Astrocyte of the cerebellum (primary cell): ENCODE measurements around the gene TPMT.

Source experiments
- DNase-seq: peaks from one replicate; pipeline ENCODE4 v3.0.0-alpha.2; 2011; ENCODE audit warnings: low read depth
- H3K4me3 ChIP-seq: 2 replicates; pipeline ENCODE4 v1.5.1; 2011; ENCODE audit warnings: mild to moderate bottlenecking, low read depth, low read length, moderate library complexity
- in situ Hi-C: cut with HindIII; loops from 2 replicates; pipeline ENCODE4 v1.10.0; 2017; ENCODE audit warnings: low sequenced_read_pairs
- TF ChIP-seq, protein P1 (sequence below): IDR thresholded peaks from 2 replicates; pipeline ENCODE4 v1.5.1; 2012; ENCODE audit warnings: low read length, low read depth, moderate library complexity, mild to moderate bottlenecking; ENCODE audit errors: missing control alignments

The TPMT gene

DNA sequence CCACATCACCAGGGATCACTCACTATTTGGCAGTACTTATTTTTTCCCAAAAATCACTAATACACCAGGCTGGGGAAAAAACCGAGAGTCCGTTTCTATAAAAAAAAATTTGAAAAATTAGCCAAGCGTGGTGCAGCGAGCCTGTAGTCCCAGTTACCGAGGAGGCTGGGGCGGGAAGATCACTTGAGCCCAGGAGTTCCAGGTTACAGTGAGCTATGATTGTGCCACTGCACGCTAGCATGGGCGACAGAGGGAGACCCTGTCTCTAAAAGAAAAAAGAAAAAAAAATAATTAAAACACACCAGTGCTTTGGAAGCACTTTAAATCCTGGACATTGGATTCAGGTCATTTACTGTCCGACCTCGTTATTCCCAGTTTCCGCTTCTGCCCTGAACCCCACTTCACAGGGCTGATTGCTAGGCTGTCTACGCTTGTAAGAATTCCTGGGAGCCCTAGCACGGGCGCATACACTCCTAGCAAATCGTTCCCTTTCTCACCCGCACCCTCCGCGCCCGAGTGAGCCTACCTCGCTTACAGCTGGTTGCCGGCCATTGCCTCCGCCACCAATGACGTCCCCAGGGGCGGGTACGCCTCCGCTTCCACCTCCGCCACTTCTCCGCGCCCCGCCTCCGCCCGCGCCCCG lies at the start of gene TPMT:
Gene TPMT (minus strand): TSS at position 571 of the 643 bp plus-strand sequence. CDS start 5,950 bp downstream, outside the sequence.
- peak within 1 kb of the TSS; percentile 96 for H3K4me3 ChIP-seq
- TF ChIP-seq, protein P1, sequence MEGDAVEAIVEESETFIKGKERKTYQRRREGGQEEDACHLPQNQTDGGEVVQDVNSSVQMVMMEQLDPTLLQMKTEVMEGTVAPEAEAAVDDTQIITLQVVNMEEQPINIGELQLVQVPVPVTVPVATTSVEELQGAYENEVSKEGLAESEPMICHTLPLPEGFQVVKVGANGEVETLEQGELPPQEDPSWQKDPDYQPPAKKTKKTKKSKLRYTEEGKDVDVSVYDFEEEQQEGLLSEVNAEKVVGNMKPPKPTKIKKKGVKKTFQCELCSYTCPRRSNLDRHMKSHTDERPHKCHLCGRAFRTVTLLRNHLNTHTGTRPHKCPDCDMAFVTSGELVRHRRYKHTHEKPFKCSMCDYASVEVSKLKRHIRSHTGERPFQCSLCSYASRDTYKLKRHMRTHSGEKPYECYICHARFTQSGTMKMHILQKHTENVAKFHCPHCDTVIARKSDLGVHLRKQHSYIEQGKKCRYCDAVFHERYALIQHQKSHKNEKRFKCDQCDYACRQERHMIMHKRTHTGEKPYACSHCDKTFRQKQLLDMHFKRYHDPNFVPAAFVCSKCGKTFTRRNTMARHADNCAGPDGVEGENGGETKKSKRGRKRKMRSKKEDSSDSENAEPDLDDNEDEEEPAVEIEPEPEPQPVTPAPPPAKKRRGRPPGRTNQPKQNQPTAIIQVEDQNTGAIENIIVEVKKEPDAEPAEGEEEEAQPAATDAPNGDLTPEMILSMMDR, result no peak
- DNase-seq, result no peak

DNA sequence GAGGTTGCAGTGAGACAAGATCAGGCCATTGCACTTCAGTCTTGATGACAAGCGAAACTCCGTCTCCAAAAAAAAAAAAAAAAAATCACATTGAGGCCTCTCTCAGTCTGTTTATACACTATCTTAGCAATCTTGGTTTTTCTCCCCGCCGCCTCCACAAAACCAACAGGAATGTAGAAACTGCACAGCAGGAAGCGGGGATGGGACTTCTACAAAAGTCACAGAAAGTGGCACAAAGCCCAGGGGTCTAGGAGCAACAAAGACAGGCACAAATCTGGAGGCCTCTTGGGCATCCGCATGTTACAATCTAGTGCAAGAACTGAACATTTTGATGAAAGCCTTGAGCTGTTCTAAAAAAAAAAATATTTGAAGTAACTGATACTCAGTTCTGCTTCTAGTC lies 48.9 kb upstream of the TPMT start:
- DNase-seq, result no peak
- no peak overlapping the region for H3K4me3 ChIP-seq
- TF ChIP-seq, protein P1, result no peak
- in situ Hi-C loops, result no loop called here

More for the DNA sequence above, at the start of gene TPMT:
- in situ Hi-C loops, result no loop called here

DNA sequence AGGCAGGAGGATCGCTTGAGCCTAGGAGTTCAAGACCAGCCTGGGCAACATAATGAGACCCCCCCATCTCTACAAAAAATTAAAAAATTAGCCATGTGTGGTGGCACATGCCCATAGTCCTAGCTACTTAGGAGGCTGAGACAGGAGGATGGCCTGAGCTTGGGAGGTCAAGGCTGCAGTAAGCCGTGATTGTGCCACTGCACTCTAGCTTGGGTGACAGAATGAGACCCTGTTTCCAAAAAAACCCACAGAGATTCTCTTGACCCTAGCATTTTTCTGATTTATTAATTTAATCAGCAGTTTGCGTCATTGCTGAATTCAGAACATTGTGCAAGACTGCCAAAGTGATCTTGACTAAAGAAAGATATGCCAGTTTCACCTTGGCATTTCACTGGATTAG lies 37.1 kb upstream of the TPMT start:
- DNase-seq, result no peak
- TF ChIP-seq, protein P1, result no peak
- no peak overlapping the region for H3K4me3 ChIP-seq
- in situ Hi-C loops, result no loop called here

DNA sequence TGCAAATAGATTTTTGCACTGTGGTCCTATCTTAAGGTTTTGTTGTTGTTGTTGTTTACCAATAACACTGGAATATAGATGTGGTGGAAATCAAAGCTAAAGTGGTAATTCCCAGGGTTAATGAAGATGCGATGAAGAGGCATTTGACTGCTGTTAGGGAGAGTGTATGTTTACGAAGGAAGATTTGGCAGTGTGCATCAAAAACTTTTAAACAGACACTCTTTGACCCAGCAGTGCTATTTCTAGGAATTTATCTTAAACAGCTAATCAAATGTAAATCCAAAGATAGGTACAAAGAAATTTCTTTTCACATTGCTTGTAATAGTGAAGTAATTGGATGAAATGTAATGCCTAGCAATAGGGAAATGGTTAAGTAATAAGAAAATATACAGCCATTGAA lies 34.3 kb upstream of the TPMT start:
- DNase-seq, result no peak
- in situ Hi-C loops, result no loop called here
- TF ChIP-seq, protein P1, result no peak
- H3K4me3 ChIP-seq, result no peak overlapping the region

DNA sequence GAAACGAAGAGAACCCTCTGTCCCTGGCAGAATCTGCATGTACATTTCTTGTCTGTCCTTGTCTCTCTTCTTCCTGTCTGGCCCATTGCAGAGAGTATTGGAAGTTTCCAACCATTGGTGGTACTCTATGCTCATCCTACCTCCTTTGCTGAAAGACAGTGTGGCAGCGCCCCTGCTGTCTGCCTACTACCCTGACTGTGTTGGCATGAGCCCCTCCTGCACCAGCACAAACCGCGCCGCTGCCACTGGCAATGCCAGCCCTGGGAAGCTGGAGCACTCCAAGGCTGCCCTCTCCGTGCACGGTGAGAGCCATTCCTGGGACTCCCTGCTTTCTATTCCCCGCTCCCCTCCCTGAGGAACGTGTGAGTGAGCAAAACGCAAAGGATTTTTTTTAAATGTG lies 32.8 kb upstream of the TPMT start:
- DNase-seq, result no peak
- no peak overlapping the region for H3K4me3 ChIP-seq
- TF ChIP-seq, protein P1, result no peak
- in situ Hi-C loops, result no loop called here

DNA sequence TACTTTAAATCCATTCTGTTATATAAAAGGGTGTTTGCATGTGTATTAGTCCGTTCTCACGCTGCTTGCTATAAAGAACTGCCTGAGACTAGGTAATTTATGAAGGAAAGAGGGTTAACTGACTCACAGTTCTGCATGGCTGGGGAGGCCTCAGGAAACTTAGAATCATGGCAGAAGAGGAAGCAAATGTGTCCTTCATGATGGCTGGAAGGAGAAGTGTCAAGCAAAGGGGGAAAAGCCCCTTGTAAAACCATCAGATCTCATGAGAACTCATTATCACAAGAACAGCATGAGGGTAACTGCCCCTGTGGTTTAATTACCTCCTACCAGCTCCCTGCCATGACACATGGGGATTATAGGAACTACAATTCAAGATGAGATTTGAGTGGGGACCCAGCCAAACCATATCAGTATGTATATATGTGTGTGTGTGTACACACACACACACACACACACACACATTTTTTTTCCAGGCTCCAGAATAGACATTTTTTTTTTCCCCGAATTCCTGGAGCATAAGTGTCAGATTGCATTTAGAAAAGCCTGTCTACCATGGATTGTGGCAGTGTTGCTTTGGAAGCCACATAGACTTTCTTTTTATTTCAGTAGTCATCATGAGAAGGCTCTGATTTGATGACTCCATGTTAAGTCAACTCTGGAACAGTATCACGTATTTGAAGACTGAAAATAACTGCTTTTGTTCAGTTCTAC lies 31.8 kb upstream of the TPMT start:
- in situ Hi-C loops, result no loop called here
- TF ChIP-seq, protein P1, result no peak
- no peak overlapping the region for H3K4me3 ChIP-seq
- DNase-seq, result no peak
